Measurements from ENCODE around the gene GSTO2.
A peak's percentile ranks its signal among the peaks of the same experiment; 100 is the strongest.

Gene GSTO2

DNA sequence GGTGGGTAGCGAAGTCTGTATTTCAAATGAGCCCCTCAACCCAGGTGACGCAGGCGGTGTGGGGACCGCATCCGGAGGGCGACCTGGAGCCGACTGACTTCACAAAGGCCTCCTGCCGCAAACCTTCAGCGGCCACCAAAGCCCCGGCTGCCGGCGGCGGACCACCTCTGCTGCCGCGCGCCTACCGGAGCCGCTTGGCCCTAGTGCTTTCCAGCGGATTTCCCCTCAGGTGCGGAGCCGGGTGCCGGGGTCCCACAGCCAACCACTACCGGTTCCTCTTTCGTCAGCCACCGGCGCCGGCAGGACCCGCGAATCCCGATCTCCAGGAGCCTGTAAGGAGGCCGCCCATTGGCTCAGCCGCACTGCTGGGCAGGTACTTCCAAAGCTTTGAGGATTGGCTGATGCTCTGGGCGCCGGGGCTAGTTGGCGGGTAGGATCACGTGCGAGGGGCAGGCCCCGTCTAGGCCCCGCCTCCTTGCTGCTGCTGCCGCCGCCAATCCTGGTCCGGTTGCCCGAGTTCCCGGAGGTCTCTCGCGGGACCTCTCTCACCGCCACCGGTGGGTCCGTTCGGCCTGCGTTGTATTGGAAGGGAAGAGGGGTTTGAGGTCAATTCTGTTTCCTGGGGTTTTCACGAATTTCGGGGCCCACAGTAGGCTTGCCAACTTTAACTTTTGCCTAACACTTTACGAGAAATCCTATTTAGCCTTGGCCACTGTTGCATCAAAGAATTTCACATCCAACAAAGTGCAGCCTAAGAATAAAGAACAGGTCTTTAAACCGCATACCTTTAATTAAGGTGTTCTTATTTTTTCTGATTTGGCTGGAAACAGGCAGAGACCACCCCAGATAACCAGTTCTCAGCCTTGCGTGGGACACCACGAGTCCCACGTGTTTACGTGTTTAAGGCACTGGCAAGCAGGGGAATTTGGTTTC, at the start of gene GSTO2:
Gene GSTO2 (plus strand): TSS at position 472 of the 933 bp plus-strand sequence. CDS start 5,732 bp downstream, outside the sequence.
- TF ChIP-seq, protein P1, sequence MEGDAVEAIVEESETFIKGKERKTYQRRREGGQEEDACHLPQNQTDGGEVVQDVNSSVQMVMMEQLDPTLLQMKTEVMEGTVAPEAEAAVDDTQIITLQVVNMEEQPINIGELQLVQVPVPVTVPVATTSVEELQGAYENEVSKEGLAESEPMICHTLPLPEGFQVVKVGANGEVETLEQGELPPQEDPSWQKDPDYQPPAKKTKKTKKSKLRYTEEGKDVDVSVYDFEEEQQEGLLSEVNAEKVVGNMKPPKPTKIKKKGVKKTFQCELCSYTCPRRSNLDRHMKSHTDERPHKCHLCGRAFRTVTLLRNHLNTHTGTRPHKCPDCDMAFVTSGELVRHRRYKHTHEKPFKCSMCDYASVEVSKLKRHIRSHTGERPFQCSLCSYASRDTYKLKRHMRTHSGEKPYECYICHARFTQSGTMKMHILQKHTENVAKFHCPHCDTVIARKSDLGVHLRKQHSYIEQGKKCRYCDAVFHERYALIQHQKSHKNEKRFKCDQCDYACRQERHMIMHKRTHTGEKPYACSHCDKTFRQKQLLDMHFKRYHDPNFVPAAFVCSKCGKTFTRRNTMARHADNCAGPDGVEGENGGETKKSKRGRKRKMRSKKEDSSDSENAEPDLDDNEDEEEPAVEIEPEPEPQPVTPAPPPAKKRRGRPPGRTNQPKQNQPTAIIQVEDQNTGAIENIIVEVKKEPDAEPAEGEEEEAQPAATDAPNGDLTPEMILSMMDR (IDR thresholded peaks at IDR 0.05; ENCODE audit: extremely low read depth, insufficient read depth, missing control alignments): no peak
- in situ Hi-C loops (cut with MboI; ENCODE audit: low pct_unique_long_range_greater_than_20kb, low sequenced_read_pairs, unreplicated experiment): no loop called here
- DNase-seq (ENCODE audit: low spot score): peak; percentile 99

GRCh38 chr10:104220522-104220921, 48.5 kb upstream of the GSTO2 start:
- no peak for DNase-seq (ENCODE audit: low spot score)
- TF ChIP-seq, protein P1 (IDR thresholded peaks at IDR 0.05; ENCODE audit: extremely low read depth, insufficient read depth, missing control alignments): no peak
- in situ Hi-C loops (cut with MboI; ENCODE audit: low pct_unique_long_range_greater_than_20kb, low sequenced_read_pairs, unreplicated experiment): no loop called here

DNA sequence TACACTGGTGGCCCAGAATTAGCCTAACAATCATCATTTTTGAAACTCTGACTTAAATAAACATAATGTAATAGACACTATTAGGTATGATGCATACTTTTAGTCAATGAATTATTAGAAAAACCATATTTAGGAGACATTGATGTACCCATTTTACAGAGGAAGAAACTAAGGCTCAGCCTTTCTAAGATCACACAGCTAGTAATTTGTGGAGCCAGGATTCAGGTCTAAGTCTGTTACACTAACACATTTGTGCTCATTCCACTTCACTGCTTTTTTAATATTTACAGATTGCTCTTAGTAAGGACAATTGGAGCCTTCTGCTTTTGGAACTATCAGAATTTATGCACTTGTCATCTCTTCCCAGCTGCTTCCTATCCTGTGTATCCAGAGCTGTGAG, 45.7 kb upstream of the GSTO2 start:
- DNase-seq (ENCODE audit: low spot score): no peak
- TF ChIP-seq, protein P1 (IDR thresholded peaks at IDR 0.05; ENCODE audit: extremely low read depth, insufficient read depth, missing control alignments): no peak
- in situ Hi-C loops (cut with MboI; ENCODE audit: low pct_unique_long_range_greater_than_20kb, low sequenced_read_pairs, unreplicated experiment): no loop called here

- TF ChIP-seq, protein P1 (IDR thresholded peaks at IDR 0.05; ENCODE audit: extremely low read depth, insufficient read depth, missing control alignments): no peak
- in situ Hi-C loops (cut with MboI; ENCODE audit: low pct_unique_long_range_greater_than_20kb, low sequenced_read_pairs, unreplicated experiment): no loop called here
- DNase-seq (ENCODE audit: low spot score): peak; percentile 26
These were observed 38.5 kb upstream of the GSTO2 start for GRCh38 chr10:104230490-104230889.

GRCh38 chr10:104231784-104232612, 37.0 kb upstream of the GSTO2 start, which contains the start of gene CFAP43:
Gene CFAP43 (minus strand): TSS chr10:104232364. CDS start chr10:104232246, 118 bp downstream.
- TF ChIP-seq, protein P1 (IDR thresholded peaks at IDR 0.05; ENCODE audit: extremely low read depth, insufficient read depth, missing control alignments): no peak
- in situ Hi-C loops (cut with MboI; ENCODE audit: low pct_unique_long_range_greater_than_20kb, low sequenced_read_pairs, unreplicated experiment): no loop called here
- peak; percentile 99 for DNase-seq (ENCODE audit: low spot score)

DNA sequence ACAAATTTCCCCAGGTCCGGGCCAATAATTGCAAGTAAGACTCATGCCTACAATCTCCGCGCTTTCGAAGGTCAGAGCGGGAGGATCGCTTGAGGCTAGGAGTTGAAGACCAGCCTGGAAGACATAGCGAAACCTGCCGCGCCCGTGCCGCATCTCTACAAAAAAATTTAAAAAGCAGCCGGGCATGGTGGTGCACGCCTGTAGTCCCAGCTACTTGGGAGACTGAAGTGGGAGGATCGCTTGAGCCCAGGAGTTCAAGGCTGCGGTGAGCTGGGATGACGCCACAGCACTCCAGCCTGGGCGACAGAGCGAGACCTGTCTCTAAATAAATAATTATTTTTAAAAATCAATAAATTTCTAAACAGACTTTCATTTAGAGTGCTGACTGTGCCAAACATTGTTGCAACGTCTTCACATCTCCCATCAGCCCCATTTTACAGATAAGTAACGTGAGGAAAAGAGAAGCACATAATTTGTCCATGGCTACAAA, 36.3 kb upstream of the GSTO2 start:
- in situ Hi-C loops (cut with MboI; ENCODE audit: low pct_unique_long_range_greater_than_20kb, low sequenced_read_pairs, unreplicated experiment): no loop called here
- DNase-seq (ENCODE audit: low spot score): no peak
- TF ChIP-seq, protein P1 (IDR thresholded peaks at IDR 0.05; ENCODE audit: extremely low read depth, insufficient read depth, missing control alignments): no peak

Data from GM13977 (cell line).